ENCODE data around the gene PNRC2.

PNRC2 gene, protein sequence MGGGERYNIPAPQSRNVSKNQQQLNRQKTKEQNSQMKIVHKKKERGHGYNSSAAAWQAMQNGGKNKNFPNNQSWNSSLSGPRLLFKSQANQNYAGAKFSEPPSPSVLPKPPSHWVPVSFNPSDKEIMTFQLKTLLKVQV

DNA sequence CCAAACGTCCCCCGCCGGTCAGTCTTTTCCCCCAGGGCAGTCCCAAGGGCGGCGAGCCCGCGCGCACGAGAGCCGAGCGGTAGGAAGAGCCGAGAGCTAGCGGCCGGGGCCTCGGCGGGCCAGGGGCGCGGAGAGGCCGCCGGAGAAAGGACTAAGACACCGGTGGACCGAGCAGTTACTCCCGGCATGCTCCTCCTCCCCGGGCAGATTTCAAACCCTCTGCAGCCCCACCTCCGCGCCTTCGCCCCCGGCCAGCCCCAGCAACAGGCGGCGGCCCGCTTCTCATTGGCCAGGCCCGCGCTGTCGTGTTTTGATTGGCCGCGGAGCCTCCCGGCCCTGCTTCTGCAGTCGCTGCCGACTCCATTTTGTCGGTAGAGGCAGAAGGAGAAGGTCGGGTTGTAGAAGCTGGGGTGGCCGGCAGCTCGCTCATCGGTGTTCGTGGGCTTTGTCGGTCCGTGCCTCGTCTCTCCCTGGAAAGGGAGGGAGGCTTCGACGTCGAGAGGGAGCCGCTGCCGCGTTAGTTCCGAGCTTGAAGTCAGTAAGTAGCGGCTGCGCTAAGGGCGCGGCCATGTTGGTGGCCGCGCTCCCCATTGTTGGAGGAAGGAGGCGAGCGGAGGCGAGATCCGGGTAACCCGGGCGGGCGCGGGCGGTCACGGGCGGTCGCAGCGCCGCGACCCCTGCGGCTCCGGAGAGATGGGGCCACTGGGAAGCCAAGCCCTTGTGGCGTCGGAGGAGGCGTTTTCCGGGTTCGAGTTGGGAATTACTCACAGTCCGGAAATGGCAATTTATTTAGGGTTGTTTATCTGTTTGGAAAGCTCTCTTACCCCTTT lies at the start of gene PNRC2:
Gene PNRC2, plus strand, starts transcription at position 368 of the 830 bp plus-strand sequence. CDS start 1,630 bp downstream, outside the sequence.
- peak; percentile 97 for DNase-seq (ENCODE audit: low read depth)

DNA sequence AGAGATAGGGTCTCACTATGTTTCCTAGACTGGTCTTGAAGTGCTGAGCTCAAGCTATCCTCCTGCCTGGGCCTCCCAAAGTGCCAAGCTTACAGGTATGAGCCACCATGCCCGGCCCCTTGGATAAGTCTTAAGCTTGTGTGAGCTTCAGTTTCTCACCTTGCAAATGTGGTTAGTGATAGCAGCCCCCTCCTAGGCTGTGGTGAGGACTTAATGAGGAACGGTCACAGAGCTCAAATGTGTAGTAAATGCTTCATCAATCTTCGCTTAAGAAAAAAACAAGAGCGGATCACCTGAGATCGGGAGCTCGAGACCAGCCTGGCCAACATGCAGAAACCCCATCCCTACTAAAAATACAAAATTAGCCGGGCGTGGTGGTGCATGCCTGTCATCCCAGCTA lies 49.5 kb upstream of the PNRC2 start:
- no peak for DNase-seq (ENCODE audit: low read depth)

DNA sequence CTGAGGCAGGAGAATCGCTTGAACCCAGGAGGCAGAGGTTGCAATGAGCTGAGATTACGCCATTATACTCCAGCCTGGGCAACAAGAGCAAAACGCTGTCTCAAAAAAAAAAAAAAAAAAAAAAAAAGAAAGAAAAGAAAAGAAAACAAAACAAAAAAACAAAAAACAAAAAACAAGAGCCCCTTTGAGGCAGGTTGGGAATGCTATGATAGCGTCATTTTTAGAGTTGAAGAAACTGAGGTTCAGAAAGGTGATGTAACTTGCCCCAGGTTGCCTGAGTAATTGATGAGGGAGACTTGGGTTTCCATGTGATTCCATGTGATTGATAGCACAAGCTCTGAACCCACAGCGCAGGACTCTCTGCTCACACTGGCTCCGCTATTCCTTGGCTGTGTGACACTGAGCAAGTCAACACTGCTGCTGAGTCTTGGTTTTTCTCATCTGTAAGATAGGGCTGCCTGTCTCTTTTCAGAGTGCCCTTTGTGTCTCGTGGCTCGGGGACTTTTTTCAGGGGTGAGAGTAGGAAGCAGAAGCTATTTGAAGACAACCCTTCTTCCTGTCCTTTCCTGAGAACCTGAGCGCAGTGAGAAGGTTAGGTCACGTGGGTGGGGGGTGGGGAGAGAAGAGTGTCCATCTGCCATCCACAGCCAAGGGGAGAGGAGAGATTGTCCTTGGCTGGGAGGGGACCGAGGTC lies 48.9 kb upstream of the PNRC2 start:
- no peak for DNase-seq (ENCODE audit: low read depth)

DNA sequence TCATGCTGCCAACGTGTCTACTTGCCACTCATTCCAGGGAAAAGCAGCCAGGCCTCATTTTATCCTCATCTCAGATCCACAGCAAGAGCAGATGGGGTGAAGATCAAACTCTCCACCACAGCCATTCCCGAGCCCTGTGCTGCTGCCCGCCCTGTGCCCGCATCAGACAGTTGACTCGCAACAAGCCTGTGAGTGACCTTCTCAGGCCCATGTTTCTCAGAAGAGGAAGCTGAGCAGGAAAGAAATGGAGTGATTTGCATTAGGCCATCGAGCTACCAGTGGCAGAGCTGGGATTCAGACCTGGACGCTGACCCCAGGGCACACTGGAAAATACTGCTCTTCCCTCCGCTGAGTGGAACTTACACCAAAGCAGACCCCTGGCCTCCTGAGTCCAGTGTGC lies 47.7 kb upstream of the PNRC2 start:
- DNase-seq (ENCODE audit: low read depth): no peak

DNA sequence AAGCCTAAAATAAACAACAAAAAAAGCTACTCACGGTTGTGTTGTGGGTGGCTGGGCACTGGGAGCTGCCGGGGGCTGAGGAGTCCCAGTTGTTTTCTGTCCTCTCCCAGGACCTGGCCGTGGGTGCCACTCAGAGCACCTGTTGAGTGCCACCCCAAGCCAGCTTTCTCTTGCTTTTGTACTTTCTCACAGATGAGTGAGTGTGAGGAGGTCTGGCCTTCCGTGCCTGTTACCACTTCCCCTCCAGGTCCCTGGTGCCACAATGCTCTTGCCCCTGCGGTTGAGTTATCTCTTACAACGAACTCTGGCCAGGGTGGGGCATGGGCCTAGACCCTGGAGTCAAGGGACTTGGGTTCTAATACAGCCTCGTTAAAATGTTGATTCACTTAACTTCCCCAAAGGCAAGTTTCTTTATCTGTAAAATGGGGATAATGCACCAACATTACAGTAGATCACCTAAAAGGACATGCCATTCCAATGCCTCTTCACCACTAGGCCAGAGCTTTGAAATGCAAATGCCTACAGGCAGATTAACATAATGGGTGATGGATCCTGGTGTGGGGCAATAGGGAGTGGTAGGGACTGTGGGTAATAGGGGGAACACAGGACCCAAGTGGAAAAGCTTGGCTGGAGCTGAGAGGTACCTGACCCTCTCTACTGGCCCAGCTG lies 46.3 kb upstream of the PNRC2 start, which contains the start of gene CNR2:
Gene CNR2, minus strand, starts transcription at position 151 of the 669 bp plus-strand sequence. CDS start 37,745 bp downstream, outside the sequence.
- DNase-seq (ENCODE audit: low read depth): no peak

DNA sequence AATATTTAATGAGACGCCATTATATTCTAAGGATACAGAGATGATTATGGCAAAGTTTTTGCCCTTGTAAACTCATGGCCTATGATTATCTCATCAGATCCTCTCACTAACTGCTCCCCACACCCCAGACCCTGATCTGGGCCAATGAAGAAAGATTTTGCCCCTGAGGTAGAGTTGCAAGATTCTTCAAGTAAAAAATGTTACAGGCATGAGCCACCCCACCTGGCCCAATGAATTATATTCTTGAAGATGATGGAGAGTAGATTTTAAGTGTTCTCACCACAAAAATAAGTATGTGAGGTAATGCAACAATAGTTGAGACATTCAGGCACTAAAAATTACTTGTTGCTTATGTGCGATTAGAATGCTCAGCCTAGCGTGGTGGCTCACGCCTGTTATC lies 44.7 kb upstream of the PNRC2 start:
- no peak for DNase-seq (ENCODE audit: low read depth)

DNA sequence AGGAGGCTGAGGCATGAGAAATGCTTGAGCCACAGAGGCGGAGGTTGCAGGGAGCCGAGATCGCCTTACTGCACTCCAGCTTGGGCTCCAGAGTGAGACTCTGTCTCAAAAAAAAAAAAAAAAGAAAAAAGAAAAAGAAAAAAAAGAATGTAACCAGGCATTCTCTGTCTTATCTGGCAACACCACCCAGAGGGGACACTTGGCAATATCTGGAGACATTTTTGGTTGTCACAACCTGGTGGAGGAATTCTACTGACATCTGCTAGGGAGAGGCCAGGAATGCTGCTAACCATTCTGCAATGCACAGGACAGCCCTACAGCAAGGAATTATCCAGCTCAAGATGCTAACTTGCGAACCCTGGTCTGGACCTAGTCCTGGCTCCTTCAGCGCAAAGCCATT lies 44.2 kb upstream of the PNRC2 start:
- no peak for DNase-seq (ENCODE audit: low read depth)

DNA sequence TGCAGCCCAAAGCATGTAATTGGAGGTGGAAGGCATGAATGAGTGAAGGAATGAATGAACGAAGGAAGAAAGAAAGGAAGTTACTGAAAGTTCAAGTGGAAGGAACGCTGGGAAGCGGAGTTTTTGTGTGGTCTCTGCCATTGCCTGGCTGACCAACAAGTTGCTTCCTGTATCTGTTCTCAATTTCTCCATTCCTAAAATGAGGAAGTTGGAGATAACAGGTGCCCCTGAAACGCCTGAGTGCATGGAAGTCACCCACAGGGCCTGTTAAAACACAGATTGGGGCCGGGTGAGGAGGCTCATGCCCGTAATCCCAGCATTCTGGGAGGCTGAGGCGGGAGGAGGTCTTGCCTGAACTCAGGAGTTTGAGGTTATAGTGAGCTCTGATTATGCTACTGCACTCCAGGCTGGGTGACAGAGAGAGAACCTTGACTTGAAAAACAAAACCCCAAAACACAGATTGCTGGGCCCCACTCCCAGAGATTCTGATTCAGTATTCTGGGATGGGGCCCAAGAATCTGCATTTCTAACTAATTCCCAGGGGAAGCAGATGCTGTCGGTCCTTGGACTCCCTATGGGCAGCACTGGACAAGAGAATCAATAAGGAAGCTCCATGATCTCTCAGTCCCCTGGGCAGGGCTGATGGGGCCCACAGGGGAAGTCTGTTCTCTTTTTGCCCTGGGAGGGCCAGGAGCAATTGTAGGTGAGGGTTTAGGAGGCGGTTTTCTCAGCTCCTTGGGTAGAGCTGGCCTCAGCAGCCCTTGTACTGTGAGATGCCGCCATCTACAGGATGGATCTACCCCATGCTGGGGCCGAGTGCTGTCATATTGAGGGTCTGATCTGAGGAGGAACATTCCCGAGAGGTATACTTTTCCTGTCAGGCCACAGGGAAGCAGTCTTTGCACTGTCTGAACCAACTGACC lies 43.2 kb upstream of the PNRC2 start:
- DNase-seq (ENCODE audit: low read depth): peak; percentile 67

DNA sequence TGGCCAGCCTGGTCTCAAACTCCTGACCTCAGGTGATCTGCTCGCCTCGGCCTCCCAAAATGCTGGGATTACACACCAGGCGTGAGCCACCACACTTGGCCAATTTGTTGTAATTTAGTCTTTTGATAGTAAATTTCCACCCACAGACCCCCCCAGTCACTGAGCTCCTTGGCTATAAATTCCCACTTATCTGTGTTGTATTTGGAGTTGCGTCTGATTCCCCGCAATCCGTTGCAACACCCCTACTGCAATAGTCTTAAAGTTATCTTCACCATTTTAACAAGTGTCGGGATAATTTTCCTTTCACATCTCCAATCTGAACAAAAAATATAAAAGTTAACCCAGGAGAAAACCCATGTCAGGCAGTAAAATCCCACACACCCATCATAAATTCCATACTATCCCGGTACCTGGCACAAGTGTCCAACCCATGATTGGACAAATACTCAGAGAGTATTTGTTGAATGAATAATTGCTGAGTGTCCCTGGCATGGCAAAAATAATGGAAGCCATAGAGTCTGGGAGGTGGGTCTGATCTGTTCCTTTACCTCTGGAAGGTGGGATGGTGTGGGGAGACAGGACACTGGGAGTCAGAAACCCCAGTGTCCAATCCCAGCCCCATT lies 37.2 kb upstream of the PNRC2 start:
- no peak for DNase-seq (ENCODE audit: low read depth)

DNA sequence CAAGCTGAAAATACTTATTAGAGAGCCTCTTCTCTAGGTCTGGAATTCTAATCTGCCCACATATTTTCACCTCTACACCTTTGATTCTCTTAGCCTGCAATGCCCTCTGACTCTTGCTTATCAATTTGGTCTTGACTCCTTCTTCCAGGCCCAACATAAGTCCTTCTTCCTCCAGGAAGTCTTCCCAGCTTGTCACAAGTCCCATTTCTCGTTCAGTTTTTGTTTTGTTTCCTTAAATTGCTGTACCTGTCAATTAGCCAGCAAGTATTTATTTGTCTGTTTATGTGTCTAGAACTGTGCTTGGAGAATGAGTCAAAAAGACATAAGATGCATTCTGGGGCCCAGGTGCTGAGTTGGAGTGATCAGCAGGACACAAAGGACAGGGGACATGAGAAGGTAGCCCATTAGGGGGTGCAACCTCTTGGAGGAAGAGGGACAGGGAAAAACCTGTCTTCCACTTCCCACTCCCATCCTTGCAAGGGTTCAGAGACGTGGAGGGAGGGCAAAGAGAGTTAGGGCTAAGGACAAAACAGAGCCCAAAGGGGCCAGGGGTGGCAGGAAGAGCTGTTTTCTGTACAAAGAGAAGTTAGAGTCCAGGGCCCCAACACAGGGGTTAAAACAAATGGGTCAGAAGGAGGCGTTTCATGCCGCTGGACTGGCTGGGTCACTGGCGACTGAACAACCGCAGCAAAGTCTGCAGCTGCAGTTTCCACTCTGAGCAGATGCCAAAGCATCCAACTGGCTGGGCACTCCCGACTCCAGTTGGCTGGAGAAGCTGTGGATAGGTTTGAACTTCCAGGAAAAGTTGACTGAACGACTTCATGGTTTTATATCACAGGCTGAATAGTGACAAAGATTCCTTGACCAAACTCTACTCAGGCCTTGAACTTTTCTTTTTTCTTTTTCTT lies 35.8 kb upstream of the PNRC2 start:
- DNase-seq (ENCODE audit: low read depth): no peak

DNA sequence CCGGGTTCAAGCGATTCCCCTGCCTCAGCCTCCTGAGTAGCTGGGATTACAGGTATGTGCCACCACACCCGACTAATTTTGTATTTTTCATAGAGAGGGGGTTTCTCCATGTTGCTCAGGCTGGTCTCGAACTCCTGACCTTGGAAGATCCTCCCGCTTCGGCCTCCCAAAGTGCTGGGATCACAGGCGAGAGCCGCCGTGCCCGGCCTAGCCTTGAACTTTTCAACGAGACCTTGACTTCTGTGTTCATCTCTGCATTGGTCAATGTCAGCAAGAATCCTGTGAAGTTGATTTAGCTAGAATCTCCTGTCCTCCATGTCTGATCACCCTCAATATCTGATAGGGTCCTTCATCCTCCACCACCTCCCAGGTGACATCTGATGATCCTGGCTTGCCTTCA lies 35.0 kb upstream of the PNRC2 start:
- no peak for DNase-seq (ENCODE audit: low read depth)

DNA sequence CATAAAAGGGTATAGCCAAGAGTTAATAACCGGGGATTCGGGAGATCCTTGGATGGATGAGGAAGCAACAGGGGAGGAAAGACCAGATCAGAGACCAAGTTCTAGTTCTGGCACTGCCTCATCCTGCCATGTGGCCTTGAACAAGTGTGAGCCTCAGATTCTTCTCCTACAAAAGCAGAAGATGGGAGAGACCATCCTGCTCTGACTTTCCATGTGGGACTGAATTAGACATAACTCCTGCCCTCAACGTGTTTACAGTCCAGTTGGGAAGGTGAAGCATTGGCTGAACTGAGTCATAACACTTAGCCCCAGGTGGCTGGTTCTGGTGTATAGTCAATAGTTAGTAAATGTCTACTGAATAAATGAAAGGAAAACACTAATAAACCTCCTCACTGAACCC lies 34.3 kb upstream of the PNRC2 start:
- DNase-seq (ENCODE audit: low read depth): no peak

DNA sequence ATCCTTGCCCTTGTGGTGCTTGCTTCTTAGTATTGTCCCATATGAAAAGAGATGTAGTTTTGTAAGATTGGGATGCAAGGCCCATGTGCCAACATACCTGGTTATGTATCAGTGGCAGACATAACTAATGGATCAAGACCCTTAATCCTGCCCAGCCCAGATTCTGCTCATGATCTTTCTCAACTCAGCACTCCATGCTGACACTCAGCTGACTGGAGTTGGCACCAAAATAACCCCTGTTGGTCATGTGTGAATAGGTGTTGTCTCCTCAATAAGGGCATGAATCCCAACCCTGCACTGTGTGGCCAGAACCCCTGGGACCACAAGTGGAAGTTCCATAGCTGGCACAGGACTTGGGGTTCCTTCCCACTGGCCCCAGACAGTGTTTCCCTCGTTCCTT lies 32.5 kb upstream of the PNRC2 start:
- DNase-seq (ENCODE audit: low read depth): no peak

DNA sequence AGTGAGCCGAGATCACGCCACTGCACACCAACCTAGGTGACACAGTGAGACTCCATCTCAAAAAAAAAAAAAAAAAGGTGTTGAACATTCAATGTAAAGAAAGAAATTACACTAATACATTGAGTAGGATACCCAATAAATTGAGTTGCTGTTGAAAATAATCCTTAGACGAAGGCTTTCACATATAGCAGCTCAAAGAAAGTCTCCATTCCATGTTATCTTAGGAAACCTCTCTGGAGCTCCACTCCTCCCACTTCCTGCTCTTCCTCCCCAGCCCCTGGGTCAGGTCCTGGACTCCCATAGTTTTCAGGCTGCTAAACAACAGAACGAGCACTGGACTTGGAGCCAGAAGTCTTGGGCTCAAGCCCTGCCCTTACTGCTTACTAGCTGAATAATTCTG lies 30.8 kb upstream of the PNRC2 start:
- no peak for DNase-seq (ENCODE audit: low read depth)

DNA sequence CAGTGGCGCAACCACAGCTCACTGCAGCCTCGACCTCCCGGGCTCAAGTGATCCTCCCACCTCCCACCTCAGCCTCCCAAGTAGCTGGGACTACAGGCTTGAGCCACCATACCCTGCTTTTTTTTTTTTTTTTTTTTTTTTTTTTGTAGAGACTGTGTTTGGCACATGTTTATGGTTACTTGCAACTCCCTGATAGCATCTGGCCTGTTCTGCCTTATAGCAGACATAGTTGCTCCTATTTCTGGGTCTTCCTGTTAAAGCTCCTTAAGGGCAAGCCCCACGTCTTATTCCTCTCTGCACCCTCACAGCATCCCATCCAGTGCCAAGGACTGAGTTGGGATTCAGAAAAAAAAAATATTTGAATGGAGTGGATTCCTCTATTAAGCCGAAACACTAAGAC lies 29.4 kb upstream of the PNRC2 start:
- no peak for DNase-seq (ENCODE audit: low read depth)

DNA sequence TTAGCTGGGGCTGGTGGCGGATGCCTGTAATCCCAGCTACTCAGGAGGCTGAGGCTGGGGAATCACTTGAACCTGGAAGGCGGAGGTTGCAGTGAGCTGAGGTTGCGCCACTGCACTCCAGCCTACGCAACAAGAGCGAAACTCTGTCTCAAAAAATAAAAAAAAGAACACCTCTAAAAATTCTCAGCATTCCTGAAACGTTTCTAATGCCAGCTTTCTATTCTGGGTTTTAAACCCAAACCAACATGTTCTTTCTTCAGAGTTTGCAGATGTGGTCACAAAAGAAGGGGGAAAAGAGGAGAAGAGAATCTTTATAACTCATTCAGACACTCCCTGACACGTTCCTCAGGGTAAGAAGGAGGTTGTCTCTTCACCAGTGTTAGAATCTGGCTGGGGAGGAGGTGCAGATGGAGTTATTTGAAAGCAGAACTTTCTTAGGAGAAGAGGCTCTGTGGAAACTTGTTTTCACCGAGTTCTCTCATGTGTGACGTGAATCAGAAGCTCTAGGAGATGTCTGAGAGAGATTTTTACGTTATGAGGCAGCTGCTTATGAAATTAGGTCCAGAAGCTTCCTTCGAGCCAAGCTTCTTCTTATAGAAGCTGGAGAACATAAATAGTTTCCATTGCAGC lies 28.7 kb upstream of the PNRC2 start:
- DNase-seq (ENCODE audit: low read depth): peak; percentile 91

DNA sequence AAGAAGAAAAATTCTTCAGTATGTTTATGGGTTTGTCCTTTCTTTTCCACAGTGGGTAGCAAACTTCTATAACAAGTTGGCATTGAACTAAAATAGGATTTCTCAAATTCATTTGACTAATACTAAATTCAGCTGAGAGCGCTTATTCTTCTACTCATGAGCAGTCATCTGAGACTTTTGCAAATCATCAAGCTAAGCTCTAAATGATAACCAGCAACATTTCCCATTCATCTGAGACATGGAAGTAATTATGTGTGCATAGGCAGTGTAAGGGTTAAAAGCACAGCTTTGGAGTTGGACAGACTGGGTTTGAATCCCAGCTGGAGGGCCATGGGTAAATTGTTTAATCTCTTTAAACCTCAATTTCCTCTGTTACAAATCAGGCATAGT lies 28.1 kb upstream of the PNRC2 start:
- DNase-seq (ENCODE audit: low read depth): no peak

DNA sequence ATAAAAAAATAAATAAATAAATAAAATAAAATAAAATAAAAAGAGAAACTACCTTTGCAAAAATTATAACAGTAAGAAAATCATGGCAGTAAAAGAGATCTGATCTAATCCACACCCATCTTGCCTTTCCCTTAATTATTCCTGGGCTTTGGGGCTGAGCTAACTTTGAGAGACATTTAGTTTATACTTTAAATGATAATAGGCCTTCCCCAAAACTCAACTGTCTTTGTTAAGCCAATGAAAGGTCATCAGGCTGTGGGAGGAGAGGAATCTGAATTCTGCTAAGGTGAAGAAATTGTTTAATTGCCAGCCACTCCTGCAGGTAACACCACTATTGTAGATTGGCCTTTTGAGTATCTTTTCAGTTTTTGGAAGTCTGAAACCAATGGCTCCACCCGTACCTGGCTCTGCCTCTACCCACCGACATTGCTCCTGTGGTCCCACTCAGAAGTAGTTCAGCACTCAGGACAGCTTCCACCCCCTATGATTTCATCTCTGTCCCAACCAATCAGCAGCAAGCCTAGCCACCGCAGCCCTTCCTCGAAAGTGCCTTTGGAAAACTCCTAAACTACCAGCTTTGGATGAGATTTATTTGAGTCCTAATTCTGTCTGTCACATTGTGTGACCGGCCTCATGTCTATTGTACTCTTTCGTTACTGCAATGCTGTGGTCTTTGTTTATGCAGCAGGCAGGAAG lies 23.0 kb upstream of the PNRC2 start:
- DNase-seq (ENCODE audit: low read depth): peak; percentile 21

DNA sequence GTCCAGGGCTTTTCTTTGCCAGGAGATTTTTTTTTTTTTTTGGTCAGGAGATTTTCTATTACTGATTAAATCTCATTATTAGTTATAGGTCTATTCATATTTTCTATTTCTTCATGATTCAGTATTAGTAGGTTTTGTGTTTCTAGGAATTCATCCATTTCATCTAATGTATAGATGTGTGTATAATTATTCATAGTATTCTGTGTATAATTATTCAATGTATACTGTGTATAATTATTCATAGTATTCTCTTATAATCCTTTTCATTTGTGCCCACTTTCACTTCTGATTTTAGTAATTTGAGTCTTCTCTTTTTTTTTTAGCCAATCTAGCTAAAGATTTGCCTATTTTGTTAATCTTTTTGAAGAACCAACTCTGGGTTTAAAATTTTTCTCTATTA lies 12.3 kb upstream of the PNRC2 start:
- DNase-seq (ENCODE audit: low read depth): no peak
